ENCODE measurements around the gene PRTFDC1. TPM values are rescaled to one million over a fixed set of nuclear protein-coding genes. Genes with fewer than 3 reads are reported as not detected.

PRTFDC1 gene
- total RNA-seq, 5 donors from 2014 or later (not counting 1 experiment from before 2014, with no cell fraction given) = 0.43 to 1.5 (median 0.76) TPM

DNA sequence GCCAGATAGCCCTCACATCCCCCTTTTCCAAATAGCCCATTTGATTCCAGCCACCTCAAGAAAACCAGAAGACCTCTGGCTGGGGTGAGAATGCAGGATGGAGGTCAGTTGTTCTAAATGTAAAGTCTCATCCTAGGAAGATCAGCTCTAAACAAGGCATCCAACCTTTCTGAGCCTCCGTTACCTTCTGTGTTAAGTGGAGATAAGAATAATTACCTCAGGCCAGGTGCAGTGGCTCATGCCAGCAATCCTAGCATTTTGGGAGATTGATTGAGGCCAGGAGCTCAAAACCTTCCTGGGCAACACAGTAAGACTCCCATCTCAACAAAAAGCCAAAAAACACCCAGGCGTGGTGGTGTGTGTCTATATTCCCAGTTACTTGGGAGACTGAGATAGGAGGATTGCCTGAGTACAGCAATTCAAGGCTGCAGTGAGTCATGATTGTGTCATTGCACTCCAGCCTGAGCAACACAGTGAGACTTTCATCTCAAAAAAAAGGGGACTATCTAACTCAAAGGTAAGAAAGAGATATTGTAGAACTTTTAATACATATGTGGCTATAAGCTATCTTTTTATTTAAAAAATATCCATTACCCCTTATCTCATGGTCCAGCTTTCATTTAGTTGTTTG lies 43.5 kb downstream of the PRTFDC1 start:
- Histone ChIP-seq H3K27ac (ENCODE audit: low read length) (no peak overlapping the region), H3K4me1 (ENCODE audit: control insufficient read depth in 1 of 2, extremely low read depth in 1 of 2, insufficient read depth in 2 of 2, low read length in 2 of 2) (peaks cover 0 to 5% of the 10 kb centered on the region in 2 experiments), H3K9me3 (no peaks in the 10 kb centered on the region), H3K27me3 (replicated peaks in 1 of 2; ENCODE audit: control insufficient read depth in 2 of 2, extremely low read depth in 1 of 2, insufficient read depth in 2 of 2, low read length in 1 of 2) (no peaks in the 10 kb centered on the region), H3K36me3 (ENCODE audit: control insufficient read depth in 2 of 2, extremely low read depth in 1 of 2, insufficient read depth in 1 of 2, low read length in 1 of 2) (no peaks in the 10 kb centered on the region), H3K4me3 (ENCODE audit: control insufficient read depth in 1 of 2, extremely low read depth in 1 of 2, low read length in 1 of 2) (no peak overlapping the region)
- POLR2A ChIA-PET = no interaction called here
- Mint-ChIP-seq H3K27ac (no peak overlapping the region), H3K36me3 (peaks cover 5% of the 10 kb centered on the region), H3K27me3 (no peaks in the 10 kb centered on the region), H3K4me1 (peaks cover 7 to 17% (median 15%) of the 10 kb centered on the region in 3 donors), H3K4me3 (no peak overlapping the region), H3K9me3 (no peaks in the 10 kb centered on the region)
- DNase-seq (no peak), ATAC-seq (replicated peaks in 1 of 4) (no peak)
- no CpG with 5 or more reads among the region's 2 CpGs for WGBS (ENCODE audit: insufficient coverage)
- CTCF ChIA-PET = no interaction called here

DNA sequence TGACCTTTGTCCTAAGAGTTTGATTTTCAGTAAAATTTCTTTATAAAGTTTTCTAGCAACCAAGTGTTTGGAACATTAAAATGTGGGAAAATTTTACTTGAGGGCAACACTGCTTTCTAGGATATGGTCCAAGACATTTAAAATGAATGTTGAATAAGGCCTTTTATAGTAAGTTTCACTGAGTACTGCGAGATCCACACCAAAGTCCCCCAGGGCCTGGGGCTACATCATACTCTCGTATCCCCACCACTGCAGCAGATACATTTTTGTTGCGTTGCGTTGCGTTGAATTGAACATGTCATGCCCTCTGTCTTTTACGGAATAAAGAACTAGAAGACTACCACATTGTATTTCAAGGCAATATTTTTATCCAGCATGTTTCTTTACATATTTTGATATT lies 44.5 kb downstream of the PRTFDC1 start:
- H3K27ac Mint-ChIP-seq = no peak overlapping the region
- H3K36me3 Mint-ChIP-seq = peaks cover 5% of the 10 kb centered on the region
- no peak overlapping the region for H3K27ac ChIP-seq (ENCODE audit: low read length)
- ATAC-seq (replicated peaks in 1 of 4) (no peak), DNase-seq (no peak)
- no peaks in the 10 kb centered on the region for H3K27me3 Mint-ChIP-seq
- CTCF ChIA-PET = no interaction called here
- H3K36me3 ChIP-seq (ENCODE audit: control insufficient read depth in 2 of 2, extremely low read depth in 1 of 2, insufficient read depth in 1 of 2, low read length in 1 of 2) = no peaks in the 10 kb centered on the region
- H3K4me1 ChIP-seq (ENCODE audit: control insufficient read depth in 1 of 2, extremely low read depth in 1 of 2, insufficient read depth in 2 of 2, low read length in 2 of 2) = peaks cover 0 to 5% of the 10 kb centered on the region in 2 experiments
- no peak overlapping the region for H3K4me3 Mint-ChIP-seq
- no peaks in the 10 kb centered on the region for H3K27me3 ChIP-seq (replicated peaks in 1 of 2; ENCODE audit: control insufficient read depth in 2 of 2, extremely low read depth in 1 of 2, insufficient read depth in 2 of 2, low read length in 1 of 2)
- H3K9me3 Mint-ChIP-seq = no peaks in the 10 kb centered on the region
- H3K4me3 ChIP-seq (ENCODE audit: control insufficient read depth in 1 of 2, extremely low read depth in 1 of 2, low read length in 1 of 2) = no peak overlapping the region
- peaks cover 7 to 16% (median 15%) of the 10 kb centered on the region in 3 donors for H3K4me1 Mint-ChIP-seq
- H3K9me3 ChIP-seq = no peaks in the 10 kb centered on the region
- WGBS (ENCODE audit: insufficient coverage) = 97% methylated on average over 5 of the region's 6 CpGs
- POLR2A ChIA-PET = no interaction called here

DNA sequence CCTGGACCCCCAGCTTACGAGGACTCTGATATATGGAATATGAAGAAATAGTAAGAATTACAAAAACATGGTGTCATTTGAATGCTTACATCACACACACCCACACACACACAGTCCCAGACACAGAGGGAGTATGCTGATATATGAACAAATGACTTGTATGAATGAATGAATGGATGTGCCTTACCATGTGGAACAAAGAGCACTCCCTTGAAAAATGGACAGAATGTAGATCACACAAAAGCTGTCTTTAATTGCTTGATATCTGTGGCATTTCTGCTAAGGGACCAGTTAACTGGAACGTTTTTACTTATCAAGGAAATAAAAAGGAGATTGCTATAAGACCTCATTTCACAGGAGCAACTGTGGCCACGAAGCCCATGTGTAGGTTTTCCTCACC lies 46.0 kb downstream of the PRTFDC1 start:
- Histone ChIP-seq H3K36me3 (ENCODE audit: control insufficient read depth in 2 of 2, extremely low read depth in 1 of 2, insufficient read depth in 1 of 2, low read length in 1 of 2) (no peaks in the 10 kb centered on the region), H3K27ac (ENCODE audit: low read length) (no peak overlapping the region), H3K4me1 (ENCODE audit: control insufficient read depth in 1 of 2, extremely low read depth in 1 of 2, insufficient read depth in 2 of 2, low read length in 2 of 2) (peaks cover 0 to 9% of the 10 kb centered on the region in 2 experiments), H3K9me3 (no peaks in the 10 kb centered on the region), H3K27me3 (replicated peaks in 1 of 2; ENCODE audit: control insufficient read depth in 2 of 2, extremely low read depth in 1 of 2, insufficient read depth in 2 of 2, low read length in 1 of 2) (no peaks in the 10 kb centered on the region), H3K4me3 (ENCODE audit: control insufficient read depth in 1 of 2, extremely low read depth in 1 of 2, low read length in 1 of 2) (no peak overlapping the region)
- DNase-seq = no peak
- ChIA-PET CTCF (no interaction called here), POLR2A (no interaction called here)
- Mint-ChIP-seq H3K27ac (no peak overlapping the region), H3K36me3 (peaks cover 5% of the 10 kb centered on the region), H3K27me3 (no peaks in the 10 kb centered on the region), H3K4me3 (no peak overlapping the region), H3K9me3 (no peaks in the 10 kb centered on the region), H3K4me1 (peaks cover 11 to 17% (median 11%) of the 10 kb centered on the region in 3 donors)
- ATAC-seq (replicated peaks in 1 of 4) = no peak
- 88% methylated on average over 1 of the region's 3 CpGs for WGBS (ENCODE audit: insufficient coverage)

DNA sequence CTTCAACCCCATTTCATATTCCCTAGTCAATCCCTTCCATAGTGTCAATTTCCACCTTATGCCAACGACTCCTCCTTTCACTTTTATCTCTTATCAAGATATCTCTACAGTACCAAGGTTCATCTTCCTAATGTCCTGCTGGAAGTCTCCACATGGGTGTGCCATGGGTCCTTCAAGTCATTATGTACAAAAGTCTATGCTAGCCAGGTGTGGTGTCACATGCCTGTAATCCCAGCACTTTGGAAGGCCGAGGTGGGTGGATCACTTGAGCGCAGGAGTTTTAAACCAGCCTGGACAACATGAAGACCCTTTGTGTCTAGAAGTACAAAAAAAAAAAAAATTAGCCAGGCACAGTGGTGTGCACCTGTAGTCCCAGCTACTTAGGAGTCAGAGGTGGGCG lies 47.6 kb downstream of the PRTFDC1 start:
- H3K4me1 Mint-ChIP-seq = peaks cover 17 to 22% (median 19%) of the 10 kb centered on the region in 3 donors
- DNase-seq = no peak
- H3K27me3 Mint-ChIP-seq = no peaks in the 10 kb centered on the region
- H3K4me3 Mint-ChIP-seq = no peak overlapping the region
- POLR2A ChIA-PET = no interaction called here
- H3K9me3 ChIP-seq = no peaks in the 10 kb centered on the region
- ATAC-seq (replicated peaks in 1 of 4) = no peak
- no peak overlapping the region for H3K27ac Mint-ChIP-seq
- CTCF ChIA-PET = no interaction called here
- peaks cover 5% of the 10 kb centered on the region for H3K36me3 Mint-ChIP-seq
- no peak overlapping the region for H3K27ac ChIP-seq (ENCODE audit: low read length)
- no peaks in the 10 kb centered on the region for H3K36me3 ChIP-seq (ENCODE audit: control insufficient read depth in 2 of 2, extremely low read depth in 1 of 2, insufficient read depth in 1 of 2, low read length in 1 of 2)
- WGBS (ENCODE audit: insufficient coverage) = 90% methylated on average over 2 of the region's 4 CpGs
- H3K4me3 ChIP-seq (ENCODE audit: control insufficient read depth in 1 of 2, extremely low read depth in 1 of 2, low read length in 1 of 2) = no peak overlapping the region
- peaks cover 0 to 11% of the 10 kb centered on the region in 2 experiments for H3K4me1 ChIP-seq (ENCODE audit: control insufficient read depth in 1 of 2, extremely low read depth in 1 of 2, insufficient read depth in 2 of 2, low read length in 2 of 2)
- no peaks in the 10 kb centered on the region for H3K9me3 Mint-ChIP-seq
- no peaks in the 10 kb centered on the region for H3K27me3 ChIP-seq (replicated peaks in 1 of 2; ENCODE audit: control insufficient read depth in 2 of 2, extremely low read depth in 1 of 2, insufficient read depth in 2 of 2, low read length in 1 of 2)

DNA sequence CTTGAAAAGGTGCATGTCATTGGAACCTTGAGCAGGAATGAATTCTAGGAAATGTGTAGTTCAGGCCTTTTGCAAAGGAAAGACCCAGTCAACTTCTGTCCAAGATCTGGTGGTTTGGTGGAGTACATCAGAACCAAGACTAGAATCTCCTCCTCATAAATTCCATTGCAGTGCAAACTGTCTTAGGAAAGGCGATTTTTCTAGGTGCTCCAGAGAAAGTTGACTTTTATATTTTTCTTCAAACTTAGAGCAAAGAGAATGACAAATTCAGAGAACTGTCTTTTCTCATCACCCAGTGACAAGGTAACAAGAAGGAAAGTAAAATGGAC lies 50.0 kb downstream of the PRTFDC1 start:
- no peak overlapping the region for H3K4me3 ChIP-seq (ENCODE audit: control insufficient read depth in 1 of 2, extremely low read depth in 1 of 2, low read length in 1 of 2)
- Mint-ChIP-seq H3K36me3 (peaks cover 5% of the 10 kb centered on the region), H3K4me1 (peaks cover 29 to 37% (median 31%) of the 10 kb centered on the region in 3 donors), H3K27ac (peak overlapping the region in 1 of 2 donors; percentile 47), H3K27me3 (no peaks in the 10 kb centered on the region), H3K9me3 (no peaks in the 10 kb centered on the region), H3K4me3 (no peak overlapping the region)
- no peaks in the 10 kb centered on the region for H3K27me3 ChIP-seq (replicated peaks in 1 of 2; ENCODE audit: control insufficient read depth in 2 of 2, extremely low read depth in 1 of 2, insufficient read depth in 2 of 2, low read length in 1 of 2)
- H3K36me3 ChIP-seq (ENCODE audit: control insufficient read depth in 2 of 2, extremely low read depth in 1 of 2, insufficient read depth in 1 of 2, low read length in 1 of 2) = no peaks in the 10 kb centered on the region
- H3K27ac ChIP-seq (ENCODE audit: low read length) = no peak overlapping the region
- ChIA-PET POLR2A (no interaction called here), CTCF (no interaction called here)
- ATAC-seq (replicated peaks in 1 of 4) (no peak), DNase-seq (no peak)
- no CpG with 5 or more reads among the region's 1 CpG for WGBS (ENCODE audit: insufficient coverage)
- no peaks in the 10 kb centered on the region for H3K9me3 ChIP-seq
- peaks cover 4 to 12% of the 10 kb centered on the region in 2 experiments for H3K4me1 ChIP-seq (ENCODE audit: control insufficient read depth in 1 of 2, extremely low read depth in 1 of 2, insufficient read depth in 2 of 2, low read length in 2 of 2)

DNA sequence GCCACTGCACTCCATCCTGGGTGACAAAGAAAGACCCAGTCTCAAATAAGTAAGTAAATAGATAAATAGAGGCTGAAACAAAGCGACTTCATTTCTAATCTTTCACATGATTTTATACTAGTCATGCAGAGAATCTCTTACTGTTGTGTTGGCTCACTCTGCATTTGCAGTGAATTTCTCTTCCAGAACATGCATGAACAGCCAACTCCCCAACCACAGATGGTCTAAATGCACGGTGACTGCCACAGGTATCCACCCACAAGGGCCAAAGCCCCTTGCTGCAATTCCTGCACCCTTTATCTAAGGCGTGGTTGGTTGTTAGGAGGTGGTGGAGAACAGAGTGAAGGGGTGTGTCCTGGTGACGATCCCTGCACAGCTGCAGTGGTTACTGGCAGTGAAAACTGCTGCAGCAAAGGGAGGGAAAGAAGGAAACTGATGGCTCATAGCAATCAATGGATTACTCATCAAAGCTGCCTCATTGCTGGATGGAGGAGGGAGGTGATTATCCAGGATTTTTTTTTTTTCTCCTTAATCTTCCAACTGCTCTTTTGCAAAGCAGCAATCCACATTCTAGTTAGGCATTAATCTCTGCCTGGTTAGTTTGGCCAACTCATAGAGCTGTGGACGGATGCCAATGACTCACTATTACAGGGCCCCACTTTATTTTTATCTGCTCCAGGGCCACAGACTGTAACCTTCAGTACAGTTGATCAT lies 50.6 kb downstream of the PRTFDC1 start:
- H3K4me1 ChIP-seq (ENCODE audit: control insufficient read depth in 1 of 2, extremely low read depth in 1 of 2, insufficient read depth in 2 of 2, low read length in 2 of 2) = peaks cover 8 to 16% of the 10 kb centered on the region in 2 experiments
- no peaks in the 10 kb centered on the region for H3K9me3 ChIP-seq
- H3K36me3 ChIP-seq (ENCODE audit: control insufficient read depth in 2 of 2, extremely low read depth in 1 of 2, insufficient read depth in 1 of 2, low read length in 1 of 2) = no peaks in the 10 kb centered on the region
- POLR2A ChIA-PET = interaction anchor here in 1 of 2 donors (0.7 kb wide), 1 partner anchor 267 kb away, joined by 5 read pairs; no protein-coding TSS in a partner anchor
- Mint-ChIP-seq H3K27me3 (no peaks in the 10 kb centered on the region), H3K4me3 (peak overlapping the region in 1 of 3 donors; percentile 27), H3K9me3 (no peaks in the 10 kb centered on the region), H3K36me3 (peaks cover 5% of the 10 kb centered on the region), H3K4me1 (peaks cover 34 to 42% (median 36%) of the 10 kb centered on the region in 3 donors), H3K27ac (peak overlapping the region; percentile 47 to 79)
- WGBS (ENCODE audit: insufficient coverage) = 100% methylated on average over 1 of the region's 5 CpGs
- no peak for DNase-seq
- H3K27me3 ChIP-seq (replicated peaks in 1 of 2; ENCODE audit: control insufficient read depth in 2 of 2, extremely low read depth in 1 of 2, insufficient read depth in 2 of 2, low read length in 1 of 2) = no peaks in the 10 kb centered on the region
- no peak overlapping the region for H3K27ac ChIP-seq (ENCODE audit: low read length)
- no peak for ATAC-seq (replicated peaks in 1 of 4)
- H3K4me3 ChIP-seq (ENCODE audit: control insufficient read depth in 1 of 2, extremely low read depth in 1 of 2, low read length in 1 of 2) = no peak overlapping the region
- CTCF ChIA-PET = no interaction called here
